NCI-H2227 treated with DMSO at 0.1 percent for 48 hours (cell line): ENCODE results near the gene CBFA2T3.

Source experiments
- DNase-seq: peaks from one replicate; lab custom pipeline; 2025; lab: John Stamatoyannopoulos, UW

The CBFA2T3 gene

DNA sequence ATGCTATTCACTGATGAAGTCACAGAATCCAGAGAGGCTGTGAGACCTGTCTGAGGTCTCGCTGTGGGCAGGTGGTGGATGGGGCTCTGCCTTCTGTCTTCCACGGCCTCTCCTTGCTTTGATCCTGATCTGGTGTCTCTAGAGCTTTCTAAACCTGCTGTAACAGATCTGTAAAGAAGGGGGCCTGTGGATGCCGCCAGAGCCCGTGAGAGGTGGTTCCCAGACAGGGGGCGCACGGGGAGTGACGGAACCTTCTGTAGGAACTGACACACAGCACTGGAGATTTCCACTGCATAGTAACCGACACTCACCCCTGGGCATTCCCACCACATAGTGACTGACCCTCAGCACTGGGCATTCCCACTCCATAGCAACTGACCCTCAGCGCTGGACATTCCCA lies 16.0 kb downstream of the CBFA2T3 start:
- no peak for DNase-seq

- no peak for DNase-seq
These were observed 16.5 kb downstream of the CBFA2T3 start for GRCh38 chr16:88960516-88960915.

DNA sequence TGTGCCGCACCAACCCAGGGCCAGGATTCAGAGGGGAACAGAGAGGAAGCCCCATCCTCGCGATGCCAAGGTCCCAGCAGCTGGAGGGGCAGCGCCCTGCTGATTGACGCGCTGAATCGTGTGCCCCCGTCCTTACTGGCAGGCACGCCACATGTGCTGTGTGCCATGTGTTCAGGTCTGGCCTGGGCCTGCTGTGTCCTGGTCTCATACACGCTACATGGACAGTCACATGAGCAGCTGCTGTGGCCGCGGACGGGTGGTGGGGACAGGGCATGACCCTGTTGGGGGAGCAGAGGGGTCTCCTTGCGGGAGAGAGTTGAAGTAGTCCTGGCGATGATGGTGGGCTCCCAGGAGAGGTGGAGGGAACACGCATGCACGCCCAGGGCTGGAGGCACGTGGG lies 18.0 kb downstream of the CBFA2T3 start:
- DNase-seq, result no peak

DNA sequence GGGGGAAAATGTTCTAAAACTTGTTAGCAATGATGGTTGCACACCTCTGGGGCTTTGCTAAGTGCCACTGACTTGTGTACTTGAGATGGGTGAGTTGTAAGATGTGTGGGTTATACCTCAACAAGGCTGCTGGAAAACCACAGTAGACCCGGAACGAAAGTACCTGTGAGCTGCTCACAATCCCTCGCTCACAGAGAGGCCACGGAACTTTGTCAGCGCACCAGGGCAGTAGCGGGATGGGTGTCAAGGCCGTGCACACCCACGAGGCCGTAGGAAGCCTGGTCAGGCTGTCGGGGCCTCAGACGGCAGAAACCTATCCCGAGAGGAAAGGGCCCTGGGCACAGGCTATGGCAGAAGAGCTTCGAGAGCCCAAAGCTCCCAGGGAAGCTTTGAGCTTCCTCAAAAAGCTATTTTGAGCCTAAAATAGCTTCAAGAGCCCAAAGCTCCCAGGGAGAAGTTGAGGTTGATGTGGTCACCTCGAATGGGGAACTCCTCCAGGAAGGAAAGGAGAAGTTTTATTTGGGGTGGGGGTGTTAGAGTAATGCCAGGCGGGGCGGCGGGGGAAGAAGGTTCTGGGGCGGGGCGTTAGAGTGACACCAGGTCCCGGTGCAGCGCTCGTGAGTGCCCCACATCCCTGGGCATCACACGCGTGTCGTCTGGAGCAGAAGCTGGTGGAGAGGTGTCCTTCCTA lies 19.0 kb downstream of the CBFA2T3 start:
- DNase-seq, result no peak

DNA sequence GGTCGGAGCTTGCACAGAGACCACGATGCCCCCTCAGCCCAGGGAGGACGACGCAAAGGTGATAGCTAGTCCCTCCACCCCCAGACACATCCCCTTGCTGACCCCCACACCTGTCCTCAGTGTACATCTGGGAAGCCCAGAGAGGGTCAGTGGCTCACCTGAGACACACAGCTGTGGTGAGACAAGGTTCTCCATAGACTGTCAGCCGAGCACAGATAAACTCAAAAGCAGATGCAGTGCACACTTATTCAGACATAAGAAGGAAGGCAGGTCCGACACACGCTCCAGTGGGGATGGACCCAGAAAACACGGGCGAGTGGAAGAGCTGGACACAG lies 19.6 kb downstream of the CBFA2T3 start:
- DNase-seq, result no peak

DNA sequence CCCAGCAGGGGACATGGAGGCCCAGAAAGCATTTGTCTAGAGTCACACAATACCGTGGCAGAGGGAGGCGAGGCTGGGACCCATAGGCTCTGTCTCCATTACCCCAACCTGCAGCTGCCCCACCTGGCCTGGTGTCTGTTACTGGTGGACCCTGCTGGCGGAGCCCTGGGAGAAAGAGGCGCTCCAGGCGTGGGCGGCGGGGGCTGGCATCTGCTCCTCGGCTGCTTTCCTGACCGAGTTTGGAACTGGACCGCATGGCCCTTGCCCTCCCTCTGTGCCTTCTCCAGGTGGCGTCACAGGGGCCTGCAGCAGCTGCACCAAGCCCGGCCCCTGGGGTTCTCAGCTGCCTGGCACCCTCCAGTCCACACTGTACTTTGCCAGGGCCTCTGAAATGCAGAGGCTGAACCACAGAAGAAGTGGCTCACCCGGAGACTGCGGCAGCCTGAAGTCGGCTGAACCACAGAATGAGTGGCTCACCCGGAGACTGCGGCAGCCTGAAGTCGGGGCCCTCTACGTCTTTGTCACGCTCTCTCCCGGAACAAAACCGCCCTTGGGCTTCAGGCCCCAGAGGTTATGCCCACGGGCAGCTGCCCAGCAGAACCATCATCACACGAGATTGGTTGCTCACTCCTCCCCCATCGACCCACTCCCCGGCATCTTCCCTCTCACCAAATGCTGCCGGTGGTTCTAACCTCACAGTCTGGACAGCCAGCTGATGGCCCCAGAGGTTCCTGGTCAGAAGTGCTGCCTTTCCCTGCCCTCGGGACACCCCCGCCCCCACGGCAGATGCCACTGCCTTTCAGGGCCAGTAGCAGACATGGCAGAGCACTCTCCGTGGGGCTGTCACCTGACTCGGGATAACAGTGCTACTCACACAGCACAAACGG lies 20.2 kb downstream of the CBFA2T3 start:
- DNase-seq, result no peak

- no peak for DNase-seq
These were observed 21.1 kb downstream of the CBFA2T3 start for GRCh38 chr16:88955906-88956305.

- DNase-seq, result no peak
These were observed 23.9 kb downstream of the CBFA2T3 start for GRCh38 chr16:88953003-88953690.

DNA sequence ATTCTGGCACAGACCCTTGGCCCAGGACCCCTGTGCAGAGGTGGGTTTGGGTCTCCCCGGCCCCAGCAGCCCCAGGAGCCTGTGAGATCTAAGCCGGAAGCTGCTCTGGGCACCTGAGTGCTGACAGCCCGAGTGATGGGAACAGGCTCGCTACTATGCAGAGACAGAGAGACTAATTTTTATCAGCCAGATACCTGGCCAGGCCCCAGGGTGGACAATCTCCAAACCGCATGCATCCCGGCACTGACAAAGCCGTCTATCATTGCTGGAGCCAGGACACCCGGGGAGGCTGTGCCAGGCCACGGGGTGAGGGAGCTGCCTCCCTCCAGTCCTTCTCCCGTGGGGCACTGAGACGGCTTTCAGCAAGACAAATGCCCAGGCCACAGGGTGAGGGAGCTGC lies 25.0 kb downstream of the CBFA2T3 start:
- no peak for DNase-seq

DNA sequence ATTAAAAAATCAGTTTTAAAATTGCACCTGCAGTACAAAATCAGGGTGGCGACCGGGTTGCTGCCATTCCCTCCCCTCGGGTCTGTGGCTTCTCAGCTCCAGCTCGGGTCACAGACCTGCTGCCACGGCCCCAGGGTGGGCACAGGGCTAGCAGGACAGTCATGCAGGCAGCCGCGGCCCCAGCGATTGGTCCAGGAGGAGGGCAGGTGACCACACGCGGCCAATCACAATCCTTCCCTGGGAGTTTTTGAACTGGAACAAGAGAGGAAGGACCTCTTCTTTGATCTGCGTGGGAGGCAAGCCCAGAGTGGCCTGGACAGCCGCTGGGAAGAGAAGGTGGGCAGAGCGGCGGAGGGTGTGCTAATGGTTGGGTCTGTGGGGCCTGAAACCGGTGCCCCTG lies 25.5 kb downstream of the CBFA2T3 start:
- no peak for DNase-seq

- no peak for DNase-seq
These were observed 28.1 kb downstream of the CBFA2T3 start for GRCh38 chr16:88948781-88949490.

GRCh38 chr16:88945473-88945872 lies 31.5 kb downstream of the CBFA2T3 start:
- DNase-seq, result no peak

DNA sequence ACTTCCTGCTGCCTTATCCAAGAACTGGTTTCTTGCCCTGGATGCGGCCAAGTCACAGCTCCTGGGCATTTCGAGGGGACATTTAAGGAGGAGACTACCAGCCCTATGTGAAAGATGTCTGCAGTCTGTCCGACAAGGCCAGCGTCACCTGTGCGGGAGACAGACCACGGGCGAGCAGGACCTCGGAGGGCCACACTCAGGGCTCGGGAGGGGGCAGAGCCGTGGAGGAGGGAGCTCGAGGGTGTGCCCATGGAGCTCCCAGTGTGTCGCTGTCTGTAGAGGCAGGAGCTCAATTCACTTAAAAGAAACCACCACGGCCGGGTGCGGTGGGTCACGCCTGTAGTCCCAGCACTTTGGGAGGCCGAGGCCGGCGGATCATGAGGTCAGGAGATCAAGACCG lies 33.3 kb downstream of the CBFA2T3 start:
- DNase-seq, result no peak

DNA sequence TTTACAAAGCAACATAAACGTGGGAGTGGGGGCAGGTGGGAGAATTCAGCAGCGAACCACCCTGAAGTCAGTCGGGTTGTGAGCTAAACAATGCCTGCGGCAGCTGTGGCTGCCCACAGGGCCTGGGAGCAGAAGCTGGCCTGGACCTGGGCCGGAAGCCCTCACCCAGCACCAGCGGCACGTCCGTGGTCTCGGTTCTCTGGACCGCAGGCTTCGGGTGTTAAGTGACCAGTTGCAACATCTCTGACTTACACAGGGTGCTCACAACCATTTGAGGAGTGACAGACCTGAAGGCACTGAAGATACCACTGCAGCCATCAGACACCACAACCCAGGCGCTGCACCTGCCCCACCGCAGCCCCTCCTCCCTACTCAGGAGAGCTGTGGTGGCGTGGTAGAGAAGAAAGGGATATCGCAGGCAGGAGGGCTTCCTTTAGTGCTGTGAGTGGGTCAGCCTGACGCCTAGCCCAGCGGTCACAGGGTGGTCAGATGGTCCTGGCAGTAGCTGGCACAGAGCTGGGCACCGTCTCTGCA lies 33.8 kb downstream of the CBFA2T3 start:
- no peak for DNase-seq

DNA sequence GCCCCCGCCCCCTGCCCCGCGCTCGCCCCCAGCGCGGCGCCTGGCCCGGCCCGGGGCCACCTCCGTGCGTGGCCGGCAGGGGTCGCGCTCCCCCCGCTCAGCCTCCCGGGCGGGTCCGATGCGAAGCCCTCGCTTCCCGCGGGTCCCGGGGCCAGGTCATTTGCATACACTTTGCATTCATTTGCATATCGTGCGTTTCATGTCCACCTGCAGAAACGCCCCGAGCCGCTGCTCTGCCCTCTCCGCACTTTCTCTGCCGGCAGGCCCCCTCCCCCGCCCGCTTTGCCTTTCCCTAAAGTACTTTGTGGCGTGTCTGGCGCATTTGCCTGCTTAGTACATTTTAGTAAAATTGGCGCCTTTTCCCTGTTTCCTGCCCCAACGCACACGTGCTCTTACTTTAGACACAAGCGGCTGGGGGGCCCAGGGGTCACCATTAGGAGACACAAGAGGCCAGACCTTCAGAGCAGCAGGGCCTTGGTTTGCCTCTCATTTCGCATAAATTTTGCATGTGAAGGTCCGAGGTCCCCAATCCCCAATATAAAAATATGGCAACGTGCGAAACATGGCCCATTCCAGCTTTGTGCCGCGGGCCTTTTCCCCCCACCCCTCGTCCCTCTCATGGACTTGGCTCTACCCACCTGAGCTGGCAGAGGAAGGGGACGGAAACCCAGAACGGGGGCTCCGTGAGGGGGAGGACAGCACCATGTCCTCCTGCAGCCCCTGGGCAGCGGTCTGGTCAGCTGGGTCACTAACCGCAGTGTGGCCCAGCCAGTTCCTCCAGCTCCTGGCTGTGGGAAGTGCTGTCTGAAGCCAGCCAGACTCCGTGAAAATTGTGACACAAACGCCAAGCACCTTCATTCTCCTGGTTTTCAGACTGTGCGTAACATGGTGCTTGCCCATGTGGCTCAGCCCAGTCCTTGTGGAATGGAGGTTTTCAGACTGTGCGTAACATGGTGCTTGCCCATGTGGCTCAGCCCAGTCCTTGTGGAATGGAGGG lies 34.8 kb downstream of the CBFA2T3 start:
- DNase-seq, result no peak

- DNase-seq, result no peak
These were observed 35.9 kb downstream of the CBFA2T3 start for GRCh38 chr16:88940862-88941817.

GRCh38 chr16:88939972-88940861 lies 36.8 kb downstream of the CBFA2T3 start:
- DNase-seq, result no peak

GRCh38 chr16:88939245-88939971 lies 37.6 kb downstream of the CBFA2T3 start:
- DNase-seq, result no peak
